Suppressor macrophage treated with lipopolysaccharide for 4 hours (primary cell): ENCODE measurements around the gene GAREM1.

Experiments
- DNase-seq: peaks from one replicate; pipeline ENCODE4 v3.0.0-alpha.2; 2020

The GAREM1 gene

DNA sequence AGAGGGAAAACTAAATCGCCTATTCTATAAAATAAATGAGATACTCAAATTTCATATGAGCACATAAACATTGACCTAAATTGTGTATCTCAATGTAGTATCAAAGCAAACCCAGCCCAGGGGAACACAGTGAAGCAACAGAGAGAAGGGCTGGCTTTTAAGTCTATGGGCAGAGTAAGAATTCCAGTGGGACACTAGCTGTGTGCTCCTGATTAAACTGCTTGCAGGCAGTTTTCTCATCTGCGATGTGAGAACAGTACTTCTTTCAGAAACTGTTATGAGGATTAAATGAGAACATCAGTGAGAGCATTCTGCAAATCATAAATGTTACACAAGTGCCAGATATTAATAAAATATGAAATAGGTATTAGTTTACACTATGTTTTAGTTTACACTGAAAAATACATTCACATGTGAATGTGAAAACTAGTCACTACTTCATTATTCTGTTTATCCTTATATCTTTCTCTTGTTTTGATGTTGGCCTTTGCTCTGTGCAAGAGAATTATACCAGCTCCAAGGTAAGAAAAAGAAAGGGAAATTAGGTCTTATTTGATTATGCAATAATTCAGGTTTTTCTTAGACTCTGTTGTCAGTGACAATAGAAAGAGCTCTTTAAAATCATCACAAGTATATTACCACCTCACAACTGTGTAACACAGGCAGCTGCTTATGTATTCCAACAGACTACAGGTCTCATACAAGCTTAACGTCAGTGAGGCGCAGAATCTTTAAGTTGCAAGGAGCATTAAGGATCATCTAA, 47.5 kb downstream of the GAREM1 start:
- DNase-seq, result no peak

DNA sequence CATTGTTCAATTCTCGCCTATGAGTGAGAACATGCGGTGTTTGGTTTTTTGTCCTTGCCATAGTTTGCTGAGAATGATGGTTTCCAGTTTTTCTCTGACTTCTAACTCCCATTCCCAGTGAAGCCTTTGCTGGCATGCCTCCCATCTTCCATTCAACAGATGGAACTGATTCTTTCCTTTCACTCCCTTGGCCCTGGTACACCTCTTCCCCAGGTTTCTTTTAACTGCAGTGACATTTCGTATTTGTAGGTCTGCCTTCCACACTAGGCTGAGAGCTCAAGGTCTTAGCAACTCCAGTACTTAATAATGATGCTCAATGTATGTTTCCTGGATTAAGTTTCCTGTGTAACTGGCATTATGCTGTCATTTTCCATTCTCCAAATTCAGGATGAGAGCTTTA, 48.5 kb downstream of the GAREM1 start:
- no peak for DNase-seq

- DNase-seq, result peak; percentile 26
Observed at GRCh38 chr18:32420084-32420750, 50.5 kb downstream of the GAREM1 start.

DNA sequence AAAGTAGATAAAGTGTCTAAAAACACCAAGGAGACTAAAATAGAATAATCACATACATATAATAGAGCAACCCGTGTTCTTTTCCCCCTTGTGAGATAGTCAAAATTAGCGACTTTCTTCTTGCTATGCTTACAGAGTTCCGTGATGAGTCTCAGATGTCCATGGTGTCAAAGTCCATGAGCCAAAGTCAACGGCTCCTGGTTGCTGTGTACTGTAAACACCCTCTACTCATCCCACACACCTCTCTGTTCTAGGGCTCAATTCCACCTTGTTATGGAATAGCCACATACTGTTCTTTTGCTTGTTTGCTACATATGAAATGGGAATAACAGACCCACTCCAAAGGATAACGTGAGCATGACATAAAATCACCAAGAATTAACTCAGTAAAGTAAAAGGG, 52.5 kb downstream of the GAREM1 start:
- DNase-seq, result no peak

- no peak for DNase-seq
Observed at GRCh38 chr18:32405588-32405987, 65.1 kb downstream of the GAREM1 start.

DNA sequence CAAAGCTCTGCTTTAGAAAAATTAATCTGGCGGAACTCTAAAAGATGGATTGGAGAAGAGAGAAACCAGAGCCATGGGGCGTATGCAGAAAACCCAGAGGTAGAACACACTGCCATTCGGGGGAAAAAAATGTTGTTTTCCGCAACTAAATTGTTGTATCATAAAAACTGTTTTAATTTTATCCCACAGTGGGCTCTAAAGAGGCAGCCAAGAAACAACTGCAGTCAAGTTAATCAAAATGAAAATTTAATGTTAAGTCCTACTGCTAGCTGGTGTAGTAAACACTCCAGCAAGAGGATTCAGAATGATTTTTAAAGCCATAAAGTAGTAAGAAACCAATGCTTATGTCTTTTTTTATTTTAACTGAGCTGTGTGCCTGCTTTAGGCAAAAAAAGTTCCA, 69.1 kb downstream of the GAREM1 start:
- DNase-seq, result no peak

DNA sequence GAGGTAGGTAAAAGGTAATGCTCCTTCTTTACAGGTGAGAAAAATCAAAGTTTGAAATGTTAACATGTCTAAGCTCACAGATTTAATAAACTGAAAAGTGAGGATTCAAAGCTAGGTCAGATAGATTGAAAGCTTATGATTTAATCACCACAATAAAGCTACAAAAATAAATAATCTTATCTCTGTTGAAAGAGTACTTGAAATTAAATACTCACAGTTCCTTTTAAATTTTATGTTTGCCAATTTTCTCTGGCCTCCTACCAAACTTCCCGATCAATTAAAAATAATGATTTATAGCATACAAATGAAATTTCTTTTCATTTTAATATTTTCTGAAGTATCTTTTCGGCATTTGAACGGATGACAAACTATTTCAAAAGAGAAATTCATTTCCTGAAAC, 77.3 kb downstream of the GAREM1 start:
- DNase-seq, result no peak

- DNase-seq, result peak; percentile 9
Observed at GRCh38 chr18:32391126-32391525, 79.6 kb downstream of the GAREM1 start.

DNA sequence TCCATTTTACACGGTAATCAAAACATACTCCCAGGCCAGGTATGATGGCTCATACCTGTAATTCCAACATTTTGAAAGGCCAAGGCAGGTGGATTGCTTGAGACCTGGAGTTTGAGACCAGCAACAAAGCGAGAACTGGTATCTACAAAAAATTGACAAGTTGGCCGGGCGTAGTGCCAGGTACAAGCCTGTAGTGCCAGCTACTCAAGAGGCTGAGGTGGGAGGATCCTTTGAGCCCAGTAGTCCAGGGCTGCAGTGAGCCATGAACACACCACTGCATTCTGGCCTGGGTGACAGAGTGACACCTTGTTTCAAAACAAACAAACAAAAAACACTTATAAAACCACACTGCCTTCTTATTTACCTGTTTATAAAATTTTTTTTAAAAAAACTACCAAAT, 80.8 kb downstream of the GAREM1 start:
- DNase-seq, result no peak

- DNase-seq, result no peak
Observed at GRCh38 chr18:32389191-32389590, 81.5 kb downstream of the GAREM1 start.

GRCh38 chr18:32386471-32386870, 84.2 kb downstream of the GAREM1 start:
- no peak for DNase-seq

DNA sequence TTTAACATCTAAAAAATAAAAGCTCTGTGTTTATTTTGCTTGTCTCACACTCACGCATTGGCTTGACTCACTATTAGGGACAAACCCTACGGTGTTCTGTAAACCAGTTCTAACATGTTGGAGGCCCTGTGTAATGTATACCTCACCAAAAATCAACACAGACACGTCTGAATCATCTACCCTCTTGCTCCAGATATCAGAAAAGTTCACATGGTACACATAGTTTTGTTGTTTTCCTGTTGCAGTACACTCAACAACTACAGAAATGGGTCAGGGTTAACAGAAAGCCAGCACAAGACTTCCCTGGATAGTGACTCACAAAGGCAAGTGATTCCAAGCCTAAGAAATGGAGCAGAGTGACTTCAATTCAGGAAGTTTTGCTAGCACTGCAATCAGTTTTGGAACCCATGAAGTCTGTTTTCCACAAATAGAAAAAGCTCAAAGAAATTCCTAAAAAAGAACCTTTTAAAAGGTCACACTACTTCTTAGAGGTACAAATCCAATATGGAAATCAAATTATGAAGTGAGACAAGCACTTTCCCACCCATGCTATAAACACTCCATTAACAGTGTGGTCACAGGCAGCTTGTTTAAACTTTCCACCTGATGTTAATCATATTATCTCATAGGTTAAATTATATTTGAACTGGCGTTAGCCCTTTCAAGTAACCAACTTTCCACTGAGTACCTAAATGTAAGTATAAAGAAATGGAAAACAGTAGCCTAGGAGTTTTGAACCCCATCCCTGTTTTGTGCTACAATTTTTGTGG, 87.4 kb downstream of the GAREM1 start:
- DNase-seq, result no peak

DNA sequence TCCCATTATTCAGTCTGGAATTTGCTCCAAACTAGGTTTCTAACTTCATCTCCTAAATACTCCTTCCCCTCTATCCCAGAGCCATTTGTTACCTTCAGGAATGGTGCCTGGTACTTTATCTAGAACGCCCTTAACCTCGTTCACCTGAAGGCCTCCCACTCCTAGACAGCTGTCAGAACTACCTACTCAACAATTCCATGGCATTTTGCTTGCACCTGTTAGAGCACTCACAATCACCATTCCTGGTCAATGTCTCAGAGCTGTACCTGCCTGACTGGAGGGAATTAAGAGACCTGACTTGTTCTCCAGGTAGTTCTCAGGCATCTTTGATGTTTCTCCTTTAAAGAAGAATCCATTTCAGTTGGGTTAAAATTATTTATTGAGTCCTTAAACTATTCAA, 88.9 kb downstream of the GAREM1 start:
- no peak for DNase-seq

- DNase-seq, result no peak
Observed at GRCh38 chr18:32380559-32380958, 90.1 kb downstream of the GAREM1 start.

DNA sequence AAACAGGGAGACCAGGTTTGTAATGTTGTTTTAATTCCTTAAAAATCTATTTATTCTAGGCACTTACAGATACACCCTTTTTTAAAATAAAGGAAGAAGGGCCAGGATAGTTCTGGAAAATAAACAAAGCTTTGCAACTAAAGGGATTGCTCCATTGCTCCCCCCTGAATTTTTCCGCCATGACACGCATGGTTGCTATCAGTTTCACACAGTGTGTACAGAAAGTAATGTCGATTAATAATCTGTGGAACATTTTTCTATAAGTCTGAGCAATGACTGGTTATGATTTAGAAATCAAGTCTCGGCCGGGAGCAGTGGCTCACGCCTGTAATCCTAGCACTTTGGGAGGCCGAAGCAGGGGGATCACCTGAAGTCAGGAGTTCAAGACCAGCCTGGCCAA, 90.8 kb downstream of the GAREM1 start:
- DNase-seq, result no peak

DNA sequence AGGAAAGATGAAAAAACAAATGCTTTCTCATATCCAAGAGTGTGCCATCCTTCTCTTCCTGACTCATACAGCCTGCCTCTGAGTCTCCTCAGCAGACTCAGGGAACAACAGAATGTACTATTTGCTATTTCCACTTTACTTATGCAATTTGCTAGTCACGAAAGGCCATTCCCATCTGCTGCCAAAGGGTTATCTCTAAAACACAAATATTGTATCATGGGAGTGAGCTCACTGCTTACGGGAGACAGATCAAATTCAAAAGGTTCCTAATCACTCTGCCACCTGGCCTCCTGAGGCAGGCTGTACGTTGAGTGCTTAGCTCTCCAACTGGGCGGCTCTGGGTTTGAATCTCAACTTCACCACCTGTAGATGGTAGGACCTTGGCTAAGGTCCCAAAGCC, 92.0 kb downstream of the GAREM1 start:
- no peak for DNase-seq

GRCh38 chr18:32373995-32374394, 96.7 kb downstream of the GAREM1 start:
- DNase-seq, result no peak

DNA sequence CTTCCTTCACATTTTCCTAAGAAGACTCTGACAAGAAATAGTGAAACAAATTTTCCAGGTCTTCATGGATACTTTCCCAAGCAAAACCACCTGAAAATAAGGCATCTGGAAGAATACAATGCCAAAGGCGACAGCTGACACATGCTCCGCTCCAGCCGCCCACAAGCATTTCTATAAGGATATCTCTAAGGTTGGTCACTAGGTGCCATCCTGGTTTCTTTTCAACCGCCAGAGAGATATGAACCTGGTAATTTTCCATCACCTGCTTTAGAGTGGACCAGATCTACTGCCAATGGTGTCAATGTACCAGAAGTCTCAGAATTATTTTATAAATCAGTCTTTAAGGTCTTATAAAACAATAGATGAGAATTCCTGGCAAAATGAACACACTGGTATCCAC, 97.2 kb downstream of the GAREM1 start:
- no peak for DNase-seq

DNA sequence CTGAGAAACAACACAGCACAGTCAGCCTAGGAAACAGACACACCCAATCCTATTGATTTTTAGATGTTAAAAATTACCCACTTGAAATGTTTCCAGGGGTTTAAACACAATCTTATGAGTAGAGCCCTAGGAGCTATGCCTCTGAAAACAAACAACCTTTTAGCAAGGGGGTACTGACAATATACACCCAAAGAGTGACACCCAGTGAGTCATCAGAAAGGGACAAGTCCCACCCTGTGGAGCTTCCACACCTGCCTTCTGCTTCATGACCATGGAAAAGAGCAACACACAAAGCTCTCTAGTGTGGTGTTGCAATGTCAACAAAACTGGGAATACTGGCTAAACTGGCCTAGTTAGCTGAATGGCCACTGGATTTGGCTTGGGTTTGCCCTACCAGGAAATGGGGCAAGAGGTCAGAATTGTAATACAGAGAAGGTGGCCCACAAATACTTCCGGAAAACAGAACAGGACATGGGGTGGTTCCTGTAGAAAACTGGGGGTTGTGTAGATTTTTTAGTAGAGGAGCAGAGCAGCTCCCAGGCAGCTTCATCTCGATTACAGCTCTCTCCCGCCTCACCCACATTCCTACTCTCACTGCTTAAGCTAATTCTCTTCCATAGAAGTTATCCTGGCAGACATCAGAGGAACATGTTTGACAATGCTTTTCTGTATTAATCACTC, 98.2 kb downstream of the GAREM1 start:
- DNase-seq, result no peak

DNA sequence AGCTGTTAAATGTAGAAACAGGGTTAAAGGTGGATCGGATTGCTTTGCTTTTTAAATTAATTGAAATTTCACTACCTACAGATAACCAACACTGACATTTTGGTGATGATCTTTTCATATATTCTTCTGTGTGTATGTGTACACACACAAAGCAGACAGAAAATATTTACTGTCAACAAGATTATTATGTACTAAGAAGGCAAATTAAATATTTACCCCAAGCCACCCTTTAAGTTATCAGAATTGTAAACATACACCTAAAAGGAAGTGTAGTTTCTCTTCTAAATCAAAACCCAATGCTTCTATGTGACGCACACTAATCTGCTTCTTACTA, 98.7 kb downstream of the GAREM1 start:
- DNase-seq, result no peak

- DNase-seq, result no peak
Observed at GRCh38 chr18:32371384-32371783, 99.3 kb downstream of the GAREM1 start.

DNA sequence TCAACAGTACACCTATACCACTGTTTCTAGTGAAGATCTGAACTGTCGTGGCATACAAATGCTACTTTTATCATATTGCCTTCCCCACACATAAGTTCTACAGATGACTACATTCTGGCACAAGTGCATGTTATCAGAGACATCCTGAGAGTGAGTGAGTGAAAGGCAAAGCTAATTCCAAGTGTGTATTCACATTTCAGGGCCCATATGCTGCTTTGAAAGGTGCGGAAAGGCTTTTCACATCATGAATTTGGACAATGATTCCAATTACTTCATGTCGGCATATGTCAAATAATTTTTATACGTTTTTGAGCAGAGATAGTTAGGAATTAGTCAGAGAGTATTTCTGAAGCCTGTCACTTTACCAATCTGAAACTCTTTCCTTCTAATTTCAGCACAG, 101.7 kb downstream of the GAREM1 start:
- DNase-seq, result no peak

DNA sequence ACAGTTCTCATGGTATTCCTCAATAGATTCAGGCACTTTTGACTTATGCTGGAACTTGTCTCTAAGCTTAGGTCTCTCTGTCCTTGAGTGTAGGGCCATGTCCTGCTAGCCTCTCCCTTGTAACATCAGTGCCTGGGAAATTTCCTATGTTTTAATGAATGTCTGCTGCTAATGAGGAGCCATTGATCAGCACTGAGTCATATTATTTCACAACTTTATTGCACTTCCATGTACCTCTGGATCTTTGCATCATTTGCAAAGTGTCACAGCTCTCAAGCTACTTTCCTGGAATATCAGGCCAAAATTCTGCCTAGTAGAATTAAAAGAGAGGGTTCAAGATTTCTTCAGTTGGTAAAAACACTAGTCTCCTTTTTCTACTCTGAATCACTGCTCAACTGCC, 102.5 kb downstream of the GAREM1 start:
- no peak for DNase-seq
